Stimulated activated naive CD8-positive, alpha-beta T cell treated with anti-CD3 and anti-CD28 coated beads, Interleukin-15, Interleukin-2, amounts not matched to agents 100 U/mL and 50 U/mL, for 24 hours (primary cell): ENCODE measurements around the gene SETX.

Experiments used
- ATAC-seq: fragments of 150-1000 bp; cut with Tn5 transposase; one replicate; pipeline ENCODE4 v1.10.0; 2021
- DNase-seq: peaks from one replicate; pipeline ENCODE4 v3.0.0; 2021

SETX gene

GRCh38 chr9:132357764-132358163 is 3.0 kb upstream of the SETX start:
- ATAC-seq (no peak), DNase-seq (no peak)

- no peak for DNase-seq
- ATAC-seq = no peak
Observed at GRCh38 chr9:132356324-132356924, 1.6 kb upstream of the SETX start.

GRCh38 chr9:132351404-132352045 is 3.3 kb downstream of the SETX start:
- ATAC-seq (no peak), DNase-seq (no peak)

- ATAC-seq (no peak), DNase-seq (peak; percentile 35)
Observed at GRCh38 chr9:132350861-132351315, 3.9 kb downstream of the SETX start.

- ATAC-seq = no peak
- DNase-seq = no peak
Observed at GRCh38 chr9:132348676-132349075, 6.1 kb downstream of the SETX start.

GRCh38 chr9:132346177-132346576 is 8.6 kb downstream of the SETX start:
- DNase-seq (no peak), ATAC-seq (no peak)

- no peak for ATAC-seq
- DNase-seq = no peak
Observed at GRCh38 chr9:132341177-132341840, 13.5 kb downstream of the SETX start.

- DNase-seq (no peak), ATAC-seq (no peak)
Observed at GRCh38 chr9:132334364-132334763, 20.4 kb downstream of the SETX start.

- no peak for ATAC-seq
Observed at GRCh38 chr9:132333556-132333955, 21.2 kb downstream of the SETX start.

GRCh38 chr9:132328580-132328979 is 26.2 kb downstream of the SETX start:
- no peak for ATAC-seq
- no peak for DNase-seq

More at GRCh38 chr9:132333556-132333955, 21.2 kb downstream of the SETX start:
- no peak for DNase-seq

GRCh38 chr9:132327537-132327936 is 27.2 kb downstream of the SETX start:
- ATAC-seq = no peak
- DNase-seq = no peak

- no peak for ATAC-seq
Observed at GRCh38 chr9:132324425-132324824, 30.4 kb downstream of the SETX start.

GRCh38 chr9:132319421-132320110 is 35.2 kb downstream of the SETX start:
- ATAC-seq (no peak), DNase-seq (no peak)

More at GRCh38 chr9:132324425-132324824, 30.4 kb downstream of the SETX start:
- DNase-seq = no peak

GRCh38 chr9:132312873-132313272 is 41.9 kb downstream of the SETX start:
- ATAC-seq (no peak), DNase-seq (no peak)

GRCh38 chr9:132312426-132312825 is 42.4 kb downstream of the SETX start:
- no peak for DNase-seq
- peak; percentile 9 for ATAC-seq

- no peak for DNase-seq
- ATAC-seq = no peak
Observed at GRCh38 chr9:132311978-132312377, 42.8 kb downstream of the SETX start.

- DNase-seq (no peak), ATAC-seq (no peak)
Observed at GRCh38 chr9:132309056-132309455, 45.7 kb downstream of the SETX start.

GRCh38 chr9:132301521-132301920 is 53.3 kb downstream of the SETX start:
- DNase-seq (no peak), ATAC-seq (no peak)

GRCh38 chr9:132299221-132299620 is 55.6 kb downstream of the SETX start:
- ATAC-seq (no peak), DNase-seq (no peak)

- ATAC-seq = no peak
Observed at GRCh38 chr9:132295181-132295580, 59.6 kb downstream of the SETX start.

GRCh38 chr9:132293145-132293721 is 61.6 kb downstream of the SETX start:
- DNase-seq (no peak), ATAC-seq (no peak)

More at GRCh38 chr9:132295181-132295580, 59.6 kb downstream of the SETX start:
- no peak for DNase-seq

GRCh38 chr9:132288966-132289365 is 65.8 kb downstream of the SETX start:
- ATAC-seq (no peak), DNase-seq (no peak)
